ENCODE results near the gene CAMTA1.

DNA sequence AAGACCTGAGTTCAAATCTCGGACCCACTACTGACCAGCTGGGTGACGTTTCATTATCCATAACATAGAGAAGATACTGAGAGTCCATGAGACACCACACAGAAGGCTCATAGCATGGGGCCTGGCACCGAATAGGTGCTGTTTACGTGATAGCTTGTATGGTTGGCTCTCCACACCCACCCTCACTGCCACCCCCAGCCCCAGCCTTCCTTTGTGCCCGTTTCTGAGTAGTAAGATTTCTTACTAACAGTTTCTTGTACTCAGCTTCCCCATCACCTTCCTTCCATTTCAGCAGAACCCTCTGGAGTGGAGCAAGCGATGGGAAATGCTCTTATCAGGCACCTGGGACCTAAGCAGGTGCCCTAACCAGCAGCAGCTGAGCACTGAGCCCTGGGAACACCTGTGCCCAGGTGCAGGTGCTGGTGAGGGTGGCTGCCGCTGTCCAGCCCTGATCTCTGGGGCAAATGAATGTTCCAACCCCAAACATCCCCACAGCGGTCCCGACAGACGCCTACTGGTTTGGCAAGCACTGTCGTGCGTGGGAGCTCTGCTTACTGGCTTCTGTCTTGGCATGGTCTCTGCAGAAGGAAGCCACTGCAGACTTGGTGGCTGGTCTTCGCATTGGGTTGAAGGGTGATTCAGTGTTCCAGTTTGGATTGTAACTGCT, 225.4 kb downstream of the CAMTA1 start:
- TF ChIP-seq CTCF (IDR thresholded peaks at IDR 0.05) (no peak), POLR2A (IDR thresholded peaks at IDR 0.05) (no peak)
